AG10803 (cell line): ENCODE data around the gene PLPP2.

Source experiments
- DNase-seq: peaks from one replicate; pipeline ENCODE4 v3.0.0; 2010; ENCODE audit warnings: low read depth
- H3K4me3 ChIP-seq: 2 replicates; pipeline ENCODE4 v1.5.1; 2011; ENCODE audit warnings: mild to moderate bottlenecking, low read length, control low read depth
- TF ChIP-seq, protein P1 (sequence below): conservative IDR thresholded peaks from 2 replicates; pipeline ENCODE4 v1.5.1; 2011; ENCODE audit warnings: mild to moderate bottlenecking, low read length, control low read depth, inconsistent platforms

PLPP2 gene

DNA sequence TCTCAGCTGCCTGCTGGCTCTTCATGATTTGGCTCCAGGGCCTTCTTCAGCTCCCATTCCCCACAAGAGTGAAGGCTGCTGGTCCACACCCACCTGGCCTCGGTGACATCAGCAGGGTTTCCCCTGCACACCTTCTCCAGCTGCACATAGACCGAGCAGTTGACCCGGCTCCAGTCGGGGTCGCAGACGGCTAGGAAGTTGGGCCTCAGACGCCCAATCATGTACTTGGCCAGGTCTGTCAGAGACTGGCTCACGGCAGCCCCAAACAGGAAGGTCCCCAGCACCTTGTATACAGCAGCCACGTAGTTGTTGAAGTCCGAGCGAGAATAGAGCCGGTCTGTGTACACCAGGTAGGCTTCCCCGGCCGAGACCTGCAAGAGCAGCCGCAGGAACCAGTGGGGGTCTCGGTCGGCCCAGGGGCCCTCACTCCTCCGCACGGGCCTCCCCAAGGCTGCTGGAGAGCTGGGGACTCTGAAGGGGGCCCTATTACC is 3.8 kb downstream of the PLPP2 start:
- DNase-seq: no peak
- TF ChIP-seq, protein P1, sequence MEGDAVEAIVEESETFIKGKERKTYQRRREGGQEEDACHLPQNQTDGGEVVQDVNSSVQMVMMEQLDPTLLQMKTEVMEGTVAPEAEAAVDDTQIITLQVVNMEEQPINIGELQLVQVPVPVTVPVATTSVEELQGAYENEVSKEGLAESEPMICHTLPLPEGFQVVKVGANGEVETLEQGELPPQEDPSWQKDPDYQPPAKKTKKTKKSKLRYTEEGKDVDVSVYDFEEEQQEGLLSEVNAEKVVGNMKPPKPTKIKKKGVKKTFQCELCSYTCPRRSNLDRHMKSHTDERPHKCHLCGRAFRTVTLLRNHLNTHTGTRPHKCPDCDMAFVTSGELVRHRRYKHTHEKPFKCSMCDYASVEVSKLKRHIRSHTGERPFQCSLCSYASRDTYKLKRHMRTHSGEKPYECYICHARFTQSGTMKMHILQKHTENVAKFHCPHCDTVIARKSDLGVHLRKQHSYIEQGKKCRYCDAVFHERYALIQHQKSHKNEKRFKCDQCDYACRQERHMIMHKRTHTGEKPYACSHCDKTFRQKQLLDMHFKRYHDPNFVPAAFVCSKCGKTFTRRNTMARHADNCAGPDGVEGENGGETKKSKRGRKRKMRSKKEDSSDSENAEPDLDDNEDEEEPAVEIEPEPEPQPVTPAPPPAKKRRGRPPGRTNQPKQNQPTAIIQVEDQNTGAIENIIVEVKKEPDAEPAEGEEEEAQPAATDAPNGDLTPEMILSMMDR: no peak
- H3K4me3 ChIP-seq: no peak overlapping the region

DNA sequence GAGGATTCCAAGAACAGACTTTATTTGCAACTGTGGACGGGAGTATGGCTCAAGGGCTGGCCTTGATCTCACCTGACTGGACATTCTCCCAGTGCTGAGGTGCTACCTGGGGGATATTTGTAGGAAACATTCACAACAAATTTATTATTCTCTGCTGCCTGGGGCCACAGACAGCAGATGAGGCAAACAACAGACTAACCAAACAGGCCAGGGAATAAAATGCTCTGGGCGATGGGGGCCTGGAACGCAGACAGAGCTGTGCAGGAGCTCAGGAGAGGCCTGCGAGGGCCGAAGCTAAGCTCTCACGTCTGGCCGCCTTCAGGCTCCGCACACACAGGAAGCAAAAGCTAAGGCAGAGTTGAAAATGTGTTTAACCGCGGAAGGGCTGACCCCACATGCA is 7.8 kb downstream of the PLPP2 start:
- no peak overlapping the region for H3K4me3 ChIP-seq
- TF ChIP-seq, protein P1: no peak
- no peak for DNase-seq

DNA sequence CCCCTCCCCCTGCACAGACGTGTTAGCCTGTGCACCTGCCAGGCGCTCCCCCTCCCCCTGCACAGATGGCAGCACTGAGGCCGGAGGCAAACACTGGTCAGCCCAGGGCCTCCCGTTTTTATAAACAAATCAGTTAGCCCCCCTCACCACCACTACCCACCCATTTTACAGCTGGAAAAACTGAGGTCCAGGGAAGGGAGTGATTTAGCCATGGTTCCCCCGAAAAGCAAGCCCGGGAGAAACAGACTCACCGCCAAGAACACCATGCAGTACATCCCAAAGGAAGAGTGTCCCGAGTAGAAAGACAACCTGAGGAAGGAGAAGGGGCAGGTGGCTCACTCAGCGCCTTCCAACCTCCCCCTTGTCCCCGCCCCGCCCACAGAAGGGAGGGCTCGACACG is 8.7 kb downstream of the PLPP2 start:
- no peak for DNase-seq
- no peak overlapping the region for H3K4me3 ChIP-seq
- TF ChIP-seq, protein P1: no peak

DNA sequence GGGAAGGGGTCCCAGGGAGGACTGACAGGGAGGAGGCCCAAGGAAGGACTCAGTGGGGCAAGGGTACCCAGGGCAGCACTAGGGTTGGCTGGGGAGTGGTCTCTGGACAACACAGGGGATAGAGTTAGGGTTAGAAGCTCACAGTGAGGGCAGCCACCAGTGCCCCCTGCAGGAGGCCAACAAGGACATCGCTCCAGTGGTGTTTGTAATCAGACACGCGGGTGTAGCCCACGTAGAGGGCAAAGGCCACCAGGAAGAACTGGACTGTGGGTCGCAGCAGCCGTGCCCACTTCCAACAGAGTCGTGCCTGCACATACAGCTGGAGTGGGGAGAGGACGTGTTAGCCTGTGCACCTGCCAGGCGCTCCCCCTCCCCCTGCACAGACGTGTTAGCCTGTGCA is 9.2 kb downstream of the PLPP2 start:
- TF ChIP-seq, protein P1: no peak
- no peak for DNase-seq

DNA sequence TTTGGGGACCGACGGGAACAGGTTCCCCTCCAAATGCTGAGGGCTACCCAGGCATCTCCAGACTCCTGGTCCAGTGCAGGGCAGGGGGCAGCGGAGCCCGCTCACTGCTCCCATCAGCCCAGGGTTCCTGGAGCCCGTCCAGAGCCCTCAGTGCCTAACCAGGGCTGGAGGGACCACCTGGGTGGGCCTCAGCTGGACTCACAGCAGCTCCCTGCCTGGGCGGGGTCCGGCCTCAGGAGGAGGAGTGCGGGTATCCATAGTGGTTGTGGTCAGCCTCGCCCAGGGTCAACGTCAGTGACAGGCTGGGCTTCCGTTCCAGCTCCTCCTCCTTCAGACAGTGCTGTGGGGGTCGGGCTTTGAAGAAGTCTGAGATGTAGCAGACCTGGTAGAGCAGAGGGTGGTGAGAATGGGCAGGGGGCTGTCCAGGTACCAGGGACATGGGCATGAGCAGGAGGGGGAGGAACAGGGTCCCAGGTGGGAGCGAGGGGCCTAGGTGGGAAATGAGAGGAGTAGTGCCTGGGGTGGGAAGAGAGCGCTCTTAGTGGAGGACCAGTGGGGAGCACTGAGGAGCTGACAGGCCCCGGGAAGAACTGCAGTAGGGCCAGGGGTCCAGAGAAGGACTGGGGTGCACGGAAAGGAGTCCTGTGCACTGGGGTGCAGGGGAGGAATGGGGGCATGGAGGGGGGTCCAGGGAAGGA is 9.9 kb downstream of the PLPP2 start:
- H3K4me3 ChIP-seq: no peak overlapping the region
- no peak for DNase-seq
- TF ChIP-seq, protein P1: no peak

More for the DNA sequence above, 9.2 kb downstream of the PLPP2 start:
- H3K4me3 ChIP-seq: no peak overlapping the region

DNA sequence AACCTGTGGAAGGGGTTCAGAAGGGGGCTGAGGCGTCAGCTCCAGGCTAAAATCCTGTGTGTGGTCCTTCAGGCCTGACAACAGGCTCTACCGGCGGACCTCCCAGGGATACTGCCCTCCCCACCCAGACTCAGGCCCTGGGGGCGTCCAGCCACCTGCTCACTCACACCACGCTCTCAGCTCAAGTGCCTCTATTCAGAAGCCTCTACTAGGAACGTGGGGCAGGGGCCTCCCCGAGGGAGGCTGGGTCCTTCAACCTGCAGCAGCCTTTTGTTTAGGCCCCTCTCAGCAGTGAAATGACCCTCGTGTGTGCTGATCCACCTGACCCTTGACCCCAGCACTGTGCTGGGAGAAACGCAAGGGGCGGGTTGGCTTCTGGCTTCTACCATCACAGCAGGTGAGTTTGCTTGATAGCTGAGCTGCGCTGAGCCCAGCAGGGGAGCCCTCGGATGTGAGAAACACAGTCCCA is 10.6 kb downstream of the PLPP2 start:
- TF ChIP-seq, protein P1: no peak
- no peak for DNase-seq
- no peak overlapping the region for H3K4me3 ChIP-seq

DNA sequence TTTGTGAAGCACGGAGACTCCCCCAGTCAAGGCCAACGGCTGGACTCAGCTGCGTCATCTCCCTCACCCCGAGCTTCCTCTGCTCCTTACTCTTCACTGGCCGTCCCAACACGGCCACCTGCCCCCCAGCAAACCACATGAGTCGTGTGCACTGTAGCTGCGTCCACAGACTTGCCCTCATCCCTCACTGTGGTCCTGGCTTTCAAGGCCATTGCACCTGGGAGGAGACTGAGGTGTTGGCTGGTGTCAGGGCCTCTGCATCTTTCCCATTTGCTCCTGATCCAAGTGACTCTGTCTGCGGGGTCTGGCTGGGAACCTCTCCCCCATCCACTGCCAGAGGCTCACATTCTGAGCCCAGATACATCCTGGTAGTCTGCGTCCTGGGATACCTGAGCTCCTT is 11.5 kb downstream of the PLPP2 start:
- TF ChIP-seq, protein P1: no peak

More for the DNA sequence above, 11.5 kb downstream of the PLPP2 start:
- no peak overlapping the region for H3K4me3 ChIP-seq
- DNase-seq: no peak
